Activated CD8-positive, alpha-beta memory T cell treated with anti-CD3 and anti-CD28 coated beads for 48 hours (primary cell): ENCODE measurements around the gene MS4A4A.

Experiments used
- DNase-seq, 3 experiments: peaks; one replicate each; pipeline ENCODE4 v3.0.0-alpha.2; 2020; ENCODE audit warnings: low read depth in 2 of 3, low spot score in 2 of 3

The MS4A4A gene

DNA sequence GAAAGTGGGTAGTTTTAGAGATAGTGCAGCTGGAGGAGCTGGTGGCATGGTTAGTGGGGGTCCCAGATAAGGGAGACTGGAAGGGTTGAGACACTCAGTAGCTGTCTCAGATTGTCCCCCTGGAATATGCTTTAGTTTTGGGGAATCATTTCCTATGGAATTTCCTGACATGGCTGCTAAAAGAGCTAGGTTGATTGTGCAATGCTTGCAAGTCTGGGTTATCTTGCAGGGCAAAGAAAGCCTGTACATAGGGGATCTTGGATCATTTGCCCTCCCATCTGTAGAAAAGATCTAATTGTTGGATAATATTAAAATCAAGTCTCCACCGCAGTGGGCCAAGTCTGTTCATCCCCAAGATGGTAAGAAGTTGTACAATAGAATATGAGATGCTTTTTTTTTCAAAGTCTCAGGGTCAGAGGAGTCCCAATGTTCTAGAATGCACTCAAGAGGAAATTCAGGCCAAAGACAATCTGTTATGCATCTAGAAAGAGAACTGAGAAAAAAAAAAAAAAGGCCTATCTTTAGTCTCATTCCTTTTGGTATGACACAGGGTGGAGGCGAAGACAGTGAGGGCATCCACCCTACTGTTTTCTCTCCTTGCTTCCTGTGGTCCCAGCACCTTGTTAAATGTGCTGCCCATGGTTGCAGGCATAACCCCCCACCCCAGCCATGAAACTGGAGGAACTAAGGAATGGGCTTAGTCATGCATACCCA is 66.8 kb downstream of the MS4A4A start:
- no peak for DNase-seq

DNA sequence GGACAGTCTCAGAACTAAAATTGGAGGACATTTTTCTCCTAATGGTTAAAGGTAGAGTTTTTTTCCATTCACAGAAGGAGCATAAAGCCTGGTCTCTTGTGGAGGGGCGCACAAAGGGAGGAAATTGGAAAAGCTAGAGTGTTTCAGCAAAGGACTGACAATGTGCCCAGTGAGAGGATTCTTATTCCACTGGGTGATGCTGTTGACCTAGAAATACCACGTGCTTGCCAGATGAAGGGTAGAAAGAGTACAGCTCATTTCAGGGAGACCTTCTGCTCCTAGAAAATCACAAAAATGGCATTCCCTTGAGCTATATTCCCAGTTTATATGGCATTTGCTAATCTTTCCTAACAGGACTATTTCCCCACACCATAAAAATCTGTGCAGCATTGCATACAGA is 67.7 kb downstream of the MS4A4A start:
- no peak for DNase-seq

GRCh38 chr11:60349990-60350389 is 69.5 kb downstream of the MS4A4A start:
- no peak for DNase-seq

- DNase-seq: no peak
Measured at GRCh38 chr11:60357771-60358170, 77.3 kb downstream of the MS4A4A start.
